SK-N-SH (cell line): ENCODE measurements around the gene OVCH2. TPM values are rescaled to one million over a fixed set of nuclear protein-coding genes. Genes with fewer than 3 reads are reported as not detected.

Experiments used
- CTCF ChIA-PET: fragments of 300-600, 350-600 bp; formaldehyde crosslinking; extraction: SDS; loops from one replicate; lab custom pipeline; 2021; lab: Yijun Ruan, JAX
- POLR2A ChIA-PET: fragments of 350-600 bp; sonication (Branson Sonifier 250); formaldehyde crosslinking; extraction: SDS; loops from one replicate; lab custom pipeline; 2020; ENCODE audit warnings: antibody characterized with exemption, inconsistent platforms; lab: Yijun Ruan, JAX
- DNase-seq: peaks from one replicate; pipeline ENCODE4 v3.0.0; 2012
- H2AFZ ChIP-seq: fragments of 200-600 bp; sonication (generic); 2 replicates; pipeline ENCODE4 v1.8.1; 2016; ENCODE audit warnings: antibody characterized with exemption, mild to moderate bottlenecking, low read depth
- H3F3A ChIP-seq: fragments of 200-600 bp; sonication (generic); replicated peaks from 2 replicates; pipeline ENCODE3; 2016; ENCODE audit warnings: antibody characterized with exemption, mild to moderate bottlenecking; ENCODE audit not compliant: insufficient read depth
- H3K27ac ChIP-seq, 2 experiments: fragments of 200-500 bp in 1 of 2; fragments of 200-600 bp in 1 of 2; sonication (Bioruptor generic) in 1 of 2; sonication (generic), shearing (Covaris generic) in 1 of 2; 2 replicates each; pipeline versions ENCODE4 v1.5.1 to v1.6.1; 2014 to 2016; ENCODE audit warnings: low read depth in 2 of 2, inconsistent platforms in 1 of 2, low read length in 1 of 2, mild to moderate bottlenecking in 1 of 2, mixed read lengths in 1 of 2
- H3K27me3 ChIP-seq: fragments of 200-600 bp; sonication (generic), shearing (Covaris generic); 2 replicates; pipeline ENCODE4 v1.6.1; 2016; ENCODE audit warnings: mixed run types; ENCODE audit not compliant: insufficient read depth
- H3K36me3 ChIP-seq, 2 experiments: fragments of 200-500 bp in 1 of 2; fragments of 200-600 bp in 1 of 2; sonication (Bioruptor generic) in 1 of 2; sonication (generic) in 1 of 2; replicated peaks in 1 of 2; 2 replicates each; pipeline versions ENCODE3 to v1.5.1; 2014 to 2016; ENCODE audit warnings: low read length in 1 of 2, mild to moderate bottlenecking in 1 of 2; ENCODE audit not compliant: insufficient read depth in 2 of 2, control insufficient read depth in 1 of 2
- H3K4me1 ChIP-seq, 2 experiments: fragments of 200-500 bp in 1 of 2; fragments of 200-600 bp in 1 of 2; sonication (Bioruptor generic) in 1 of 2; sonication (generic), shearing (Covaris generic) in 1 of 2; 2 replicates each; pipeline versions ENCODE4 v1.5.1 to v1.6.1; 2014 to 2016; ENCODE audit warnings: low read depth in 1 of 2, low read length in 1 of 2, mixed run types in 1 of 2; ENCODE audit not compliant: insufficient read depth in 2 of 2, control insufficient read depth in 1 of 2
- H3K4me2 ChIP-seq: fragments of 200-600 bp; sonication (generic), shearing (Covaris generic); 2 replicates; pipeline ENCODE4 v1.6.1; 2017; ENCODE audit warnings: mixed run types
- H3K4me3 ChIP-seq, 2 experiments: fragments of 200-500 bp in 1 of 2; fragments of 200-600 bp in 1 of 2; sonication (Bioruptor generic) in 1 of 2; sonication (generic), shearing (Covaris generic) in 1 of 2; 2 replicates each; pipeline versions ENCODE4 v1.5.1 to v1.8.1; 2014 to 2016; ENCODE audit warnings: low read depth in 2 of 2, inconsistent platforms in 1 of 2, low read length in 1 of 2, mild to moderate bottlenecking in 1 of 2, mixed read lengths in 1 of 2, moderate library complexity in 1 of 2
- H3K79me2 ChIP-seq: fragments of 200-600 bp; sonication (generic); 2 replicates; pipeline ENCODE4 v1.8.1; 2017; ENCODE audit warnings: mild to moderate bottlenecking; ENCODE audit not compliant: insufficient read depth
- H3K9ac ChIP-seq: fragments of 200-600 bp; sonication (generic); 2 replicates; pipeline ENCODE4 v1.6.1; 2017; ENCODE audit warnings: mixed run types
- H3K9me2 ChIP-seq: fragments of 200-600 bp; sonication (generic); 2 replicates; pipeline ENCODE4 v1.6.1; 2017; ENCODE audit warnings: mixed run types
- H3K9me3 ChIP-seq: fragments of 200-600 bp; sonication (generic); 2 replicates; pipeline ENCODE4 v1.6.1; 2017; ENCODE audit warnings: mixed run types, mild to moderate bottlenecking, moderate library complexity
- H4K20me1 ChIP-seq: fragments of 200-600 bp; sonication (generic); 2 replicates; pipeline ENCODE4 v1.6.1; 2017; ENCODE audit warnings: mild to moderate bottlenecking, mixed run types; ENCODE audit not compliant: insufficient read depth
- CHD2 ChIP-seq: fragments of 150-350 bp; IDR thresholded peaks from 2 replicates; pipeline ENCODE4 v1.6.1; 2018; ENCODE audit warnings: low read length; ENCODE audit not compliant: partially characterized antibody
- JUND ChIP-seq: IDR thresholded peaks from 2 replicates; pipeline ENCODE4 v1.4.0; 2012
- MXI1 ChIP-seq: IDR thresholded peaks from 2 replicates; pipeline ENCODE4 v1.6.1; 2012; ENCODE audit warnings: mild to moderate bottlenecking, low read depth, low read length, improper control_type of control experiment
- POLR2AphosphoS5 ChIP-seq: IDR thresholded peaks from 2 replicates; pipeline ENCODE4 v1.6.1; 2012; ENCODE audit warnings: low read depth, low read length
- RAD21 ChIP-seq: IDR thresholded peaks from 2 replicates; pipeline ENCODE4 v1.6.1; 2012; ENCODE audit warnings: mild to moderate bottlenecking, low read length
- RXRA ChIP-seq: IDR thresholded peaks from 2 replicates; pipeline ENCODE4 v1.4.0; 2012; ENCODE audit warnings: low read depth, mild to moderate bottlenecking, borderline replicate concordance
- TEAD4 ChIP-seq: IDR thresholded peaks from 2 replicates; pipeline ENCODE4 v1.4.0; 2012; ENCODE audit warnings: mild to moderate bottlenecking, borderline replicate concordance; ENCODE audit not compliant: insufficient read depth
- WGBS: methylation state at CpG from one replicate; pipeline ENCODE4 v1.1.6; 2017; ENCODE audit warnings: low lambda C conversion rate; 5-methylcytosine and 5-hydroxymethylcytosine counted together
- polyA plus RNA-seq, 3 experiments: library from polyadenylated mRNA; depleted of rRNA; stranded (reverse); fragments of >200 nt; gene quantifications; 2 replicates each; pipeline ENCODE4 v1.2.3, GENCODE V29; 2012
- TF ChIP-seq, protein P1 (sequence below): fragments of 150-350 bp; IDR thresholded peaks from 2 replicates; pipeline ENCODE4 v1.6.1; 2017; ENCODE audit warnings: antibody characterized with exemption, low read length, low read depth, borderline replicate concordance

Gene OVCH2
- polyA plus RNA-seq, 1 of the 3 experiments (the other 2 are of a cell fraction) = not detected

DNA sequence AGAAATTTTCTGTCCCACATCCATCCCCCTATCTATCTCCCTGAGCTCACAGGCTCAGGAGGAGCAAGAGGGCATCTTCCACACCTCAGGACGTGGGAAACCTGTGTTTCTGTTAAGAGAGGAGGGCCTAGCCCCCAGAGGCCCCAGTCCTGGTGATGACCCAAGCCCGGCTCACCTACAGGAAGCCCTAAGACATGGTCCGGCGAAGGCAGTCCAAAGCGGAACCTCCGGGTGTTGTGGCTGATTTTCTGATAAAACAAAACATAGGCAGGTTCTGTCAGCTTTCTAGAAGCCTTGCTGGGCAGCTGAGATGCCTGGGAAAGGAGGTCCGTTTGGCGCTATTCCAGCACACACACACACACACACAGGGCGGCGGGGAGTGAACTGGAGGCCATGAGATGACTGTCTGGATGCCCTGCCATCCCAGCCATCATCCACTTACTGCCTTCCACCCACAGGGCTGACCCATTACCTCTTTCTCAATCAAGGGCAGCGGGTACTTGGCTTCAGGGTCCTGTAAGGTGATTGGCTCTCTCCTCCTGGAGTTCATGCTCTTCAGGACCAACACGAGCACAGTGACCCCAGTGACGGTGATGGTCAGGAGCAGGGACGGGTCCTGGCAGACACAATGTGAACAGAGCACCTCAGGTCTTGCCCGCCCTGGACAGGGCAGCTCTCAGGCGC is 33.9 kb downstream of the OVCH2 start:
- Histone ChIP-seq H3K4me1 (peaks cover 0 to 7% of the 10 kb centered on the region in 2 experiments; a peak in 1 of 4 replicates), H3K27me3 (peaks cover 19% of the 10 kb centered on the region; the same call in 1 of the 2 replicates), H3K9ac (no peak overlapping the region), H3K79me2 (no peaks in the 10 kb centered on the region), H4K20me1 (no peaks in the 10 kb centered on the region), H3K9me3 (no peaks in the 10 kb centered on the region), H3K36me3 (no peaks in the 10 kb centered on the region), H3K4me2 (no peak overlapping the region), H2AFZ (no peak overlapping the region), H3K4me3 (no peak overlapping the region), H3K9me2 (no peaks in the 10 kb centered on the region), H3K27ac (no peak overlapping the region), H3F3A (no peaks in the 10 kb centered on the region)
- POLR2A ChIA-PET = no interaction called here
- TF ChIP-seq CHD2 = no peak
- CTCF ChIA-PET = interaction anchor here (1.5 to 2.0 kb wide), 3 partner anchors 96 to 230 kb away, joined by 3 to 8 read pairs (median 5); no protein-coding TSS in a partner anchor
- WGBS = 78% methylated on average over 8 of the region's 16 CpGs
- no peak for DNase-seq

DNA sequence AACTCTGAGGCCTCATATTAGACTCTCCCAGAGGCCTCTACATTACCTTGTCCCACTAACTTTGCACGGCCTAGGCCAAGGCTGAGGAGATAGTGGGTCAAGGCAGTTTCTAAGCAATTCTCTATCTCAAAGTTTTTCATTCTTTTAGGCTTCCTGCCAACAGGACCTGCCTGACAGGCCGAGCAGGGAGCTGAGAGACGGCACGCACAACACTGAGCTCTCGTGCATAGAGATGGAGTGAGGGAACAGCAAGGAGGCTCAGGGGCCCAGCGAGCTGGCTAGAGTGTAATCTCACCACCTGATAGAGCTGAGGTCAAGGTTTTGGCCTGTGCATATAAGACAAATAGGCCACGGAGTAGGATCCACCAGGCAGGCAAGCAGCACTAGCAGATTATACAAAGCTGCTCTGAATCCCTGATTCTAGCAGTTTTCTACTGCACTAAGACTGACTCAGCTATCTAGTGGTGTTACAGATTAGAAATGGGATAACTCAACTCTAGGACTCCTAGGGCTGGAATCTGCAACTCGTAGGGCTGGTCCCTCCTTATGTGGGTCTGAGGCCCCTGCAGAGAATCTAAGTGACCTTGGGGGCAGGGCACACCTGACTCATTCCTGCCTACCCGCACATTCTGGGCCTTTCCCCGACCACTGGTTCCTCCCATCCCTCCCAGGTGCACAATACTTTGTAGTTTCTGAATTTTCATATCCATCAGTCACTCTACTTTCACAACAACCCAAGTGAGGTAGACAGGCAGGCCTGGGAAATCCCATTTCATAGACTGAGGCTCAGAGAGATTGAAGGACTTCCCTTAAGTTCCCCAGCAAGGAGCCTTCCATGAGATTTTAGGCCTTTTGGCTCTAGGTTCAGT is 34.7 kb downstream of the OVCH2 start:
- Histone ChIP-seq H3K27ac (no peak overlapping the region), H3K4me1 (peaks cover 0 to 7% of the 10 kb centered on the region in 2 experiments; a peak in 1 of 4 replicates), H3K9me2 (no peaks in the 10 kb centered on the region), H3K79me2 (no peaks in the 10 kb centered on the region), H3K4me3 (no peak overlapping the region), H3K9ac (no peak overlapping the region), H3F3A (no peaks in the 10 kb centered on the region)
- no peak for DNase-seq
- 62% methylated on average over 10 of the region's 10 CpGs for WGBS
- CTCF ChIA-PET = interaction anchor here (0.9 to 9.2 kb wide), 3 partner anchors 98 to 574 kb away, joined by 3 to 256 read pairs (median 5); no protein-coding TSS in a partner anchor
- POLR2A ChIA-PET = no interaction called here
- TF ChIP-seq CHD2 = no peak
- TF ChIP-seq TEAD4 = no peak
- no peak for TF ChIP-seq RAD21
- TF ChIP-seq, protein P1, sequence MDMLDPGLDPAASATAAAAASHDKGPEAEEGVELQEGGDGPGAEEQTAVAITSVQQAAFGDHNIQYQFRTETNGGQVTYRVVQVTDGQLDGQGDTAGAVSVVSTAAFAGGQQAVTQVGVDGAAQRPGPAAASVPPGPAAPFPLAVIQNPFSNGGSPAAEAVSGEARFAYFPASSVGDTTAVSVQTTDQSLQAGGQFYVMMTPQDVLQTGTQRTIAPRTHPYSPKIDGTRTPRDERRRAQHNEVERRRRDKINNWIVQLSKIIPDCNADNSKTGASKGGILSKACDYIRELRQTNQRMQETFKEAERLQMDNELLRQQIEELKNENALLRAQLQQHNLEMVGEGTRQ = no peak
- TF ChIP-seq MXI1 = no peak
- TF ChIP-seq POLR2AphosphoS5 = no peak
- TF ChIP-seq JUND = no peak
- TF ChIP-seq RXRA = no peak
- TF ChIP-seq, all 33 proteins: peak for 0
- Histone ChIP-seq H2AFZ (no peak overlapping the region), H3K27me3 (peaks cover 19% of the 10 kb centered on the region; the same call in 1 of the 2 replicates), H3K36me3 (no peaks in the 10 kb centered on the region), H4K20me1 (no peaks in the 10 kb centered on the region), H3K9me3 (no peaks in the 10 kb centered on the region), H3K4me2 (no peak overlapping the region)
